LNCaP clone FGC (cell line): ENCODE data around the gene NUDT13.

Experiments used
- DNase-seq: peaks from one replicate; pipeline ENCODE4 v3.0.0-alpha.2; 2011; ENCODE audit warnings: low read depth
- H3K4me3 ChIP-seq: 2 replicates; pipeline ENCODE4 v1.5.1; 2011; ENCODE audit warnings: mild to moderate bottlenecking, low read depth, low read length, control low read depth
- TF ChIP-seq, protein P1 (sequence below): IDR thresholded peaks from 2 replicates; pipeline ENCODE4 v1.5.1; 2012; ENCODE audit warnings: mild to moderate bottlenecking; ENCODE audit not compliant: control insufficient read depth, insufficient read depth; ENCODE audit errors: extremely low read depth

The NUDT13 gene

GRCh38 chr10:73110345-73110849, at the start of gene NUDT13:
NUDT13 (plus strand) TSS chr10:73110455; CDS start chr10:73114366, 3,911 bp downstream.
- DNase-seq = no peak

DNA sequence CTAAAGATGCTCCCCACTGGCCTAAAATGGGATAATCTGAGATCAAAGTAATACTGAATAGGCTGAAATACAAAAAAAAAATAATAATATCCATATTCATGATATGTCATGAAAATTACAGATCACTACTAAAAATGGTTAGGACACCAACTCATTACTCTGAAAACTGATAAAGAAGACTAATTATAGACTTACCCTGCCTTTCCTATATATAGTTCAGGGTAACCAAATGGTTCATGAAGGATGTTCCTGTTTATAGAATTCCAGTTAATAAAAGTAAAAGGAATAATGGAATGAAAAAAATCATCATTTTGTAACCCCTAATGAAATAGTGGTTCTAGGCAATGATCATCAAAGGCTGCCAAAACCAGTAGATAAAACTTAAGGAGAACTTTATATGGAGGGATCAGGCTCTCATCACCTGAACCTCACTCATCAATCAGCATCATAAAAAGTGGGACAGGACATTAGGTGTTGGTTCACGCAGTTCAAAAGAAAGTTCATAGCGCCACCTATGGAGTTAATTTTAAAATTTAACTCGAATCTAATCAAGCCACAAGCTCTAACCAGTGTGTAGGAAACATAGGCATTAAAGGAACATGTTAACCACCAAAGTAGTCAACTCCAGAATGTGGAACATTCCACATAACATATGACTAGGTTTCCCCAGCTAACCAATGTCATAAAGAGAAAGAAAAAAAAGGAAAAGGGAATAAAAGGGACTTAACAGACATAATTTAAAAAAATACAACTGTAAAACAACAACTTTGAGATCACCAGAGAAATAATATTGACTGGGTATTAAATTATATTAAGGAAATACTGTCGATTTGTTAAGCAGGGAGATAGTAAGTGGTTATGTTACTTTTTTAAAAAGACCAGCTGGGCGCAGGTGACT, 49.3 kb upstream of the NUDT13 start:
- TF ChIP-seq, protein P1, sequence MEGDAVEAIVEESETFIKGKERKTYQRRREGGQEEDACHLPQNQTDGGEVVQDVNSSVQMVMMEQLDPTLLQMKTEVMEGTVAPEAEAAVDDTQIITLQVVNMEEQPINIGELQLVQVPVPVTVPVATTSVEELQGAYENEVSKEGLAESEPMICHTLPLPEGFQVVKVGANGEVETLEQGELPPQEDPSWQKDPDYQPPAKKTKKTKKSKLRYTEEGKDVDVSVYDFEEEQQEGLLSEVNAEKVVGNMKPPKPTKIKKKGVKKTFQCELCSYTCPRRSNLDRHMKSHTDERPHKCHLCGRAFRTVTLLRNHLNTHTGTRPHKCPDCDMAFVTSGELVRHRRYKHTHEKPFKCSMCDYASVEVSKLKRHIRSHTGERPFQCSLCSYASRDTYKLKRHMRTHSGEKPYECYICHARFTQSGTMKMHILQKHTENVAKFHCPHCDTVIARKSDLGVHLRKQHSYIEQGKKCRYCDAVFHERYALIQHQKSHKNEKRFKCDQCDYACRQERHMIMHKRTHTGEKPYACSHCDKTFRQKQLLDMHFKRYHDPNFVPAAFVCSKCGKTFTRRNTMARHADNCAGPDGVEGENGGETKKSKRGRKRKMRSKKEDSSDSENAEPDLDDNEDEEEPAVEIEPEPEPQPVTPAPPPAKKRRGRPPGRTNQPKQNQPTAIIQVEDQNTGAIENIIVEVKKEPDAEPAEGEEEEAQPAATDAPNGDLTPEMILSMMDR = peak; percentile 36
- DNase-seq = no peak
- no peak overlapping the region for H3K4me3 ChIP-seq

More at GRCh38 chr10:73110345-73110849, at the start of gene NUDT13:
- H3K4me3 ChIP-seq = peak within 1 kb of the TSS; percentile 63
- TF ChIP-seq, protein P1 = no peak

DNA sequence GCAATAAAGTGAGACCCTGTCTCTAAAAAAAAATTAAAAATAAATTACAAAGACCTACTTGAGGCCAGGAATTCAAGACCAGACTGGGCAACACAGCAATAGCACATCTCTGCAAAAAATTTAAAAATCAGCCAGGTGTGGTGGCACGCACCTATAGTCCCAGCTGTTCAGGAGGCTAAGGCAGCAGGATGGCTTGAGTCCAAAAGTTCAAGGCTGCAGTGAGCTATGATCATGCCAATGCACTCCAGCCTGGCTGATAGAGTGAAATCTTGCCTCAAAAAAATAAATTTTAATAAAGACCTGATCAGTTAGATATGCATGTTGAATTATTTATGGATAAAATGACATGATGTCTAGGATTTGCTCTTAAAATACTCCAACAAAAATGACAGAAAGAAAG, 48.5 kb upstream of the NUDT13 start:
- H3K4me3 ChIP-seq = no peak overlapping the region
- DNase-seq = no peak
- TF ChIP-seq, protein P1 = no peak

- TF ChIP-seq, protein P1 = no peak
- no peak overlapping the region for H3K4me3 ChIP-seq
- DNase-seq = no peak
These were observed 44.8 kb upstream of the NUDT13 start for GRCh38 chr10:73065441-73065840.

DNA sequence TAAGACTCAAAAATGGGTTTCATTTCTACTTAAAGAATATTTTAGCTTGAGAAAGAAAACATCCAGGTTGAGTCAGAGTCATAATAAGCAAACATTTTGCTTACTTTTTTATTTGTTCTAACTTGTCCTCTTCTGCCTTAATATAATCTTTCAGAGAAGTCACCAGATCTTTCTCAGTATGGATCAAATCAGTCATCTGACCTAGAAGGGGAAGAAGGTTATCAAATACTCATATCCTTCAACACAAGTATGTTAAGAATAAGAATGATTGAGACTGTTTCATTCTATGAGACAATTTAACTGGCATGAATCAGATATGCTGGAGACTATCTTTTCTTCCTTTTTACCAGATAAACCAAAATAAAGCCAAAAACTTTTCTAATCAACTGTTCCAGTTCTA, 36.6 kb upstream of the NUDT13 start:
- no peak overlapping the region for H3K4me3 ChIP-seq
- TF ChIP-seq, protein P1 = no peak
- DNase-seq = no peak

GRCh38 chr10:73075829-73076228, 34.4 kb upstream of the NUDT13 start:
- TF ChIP-seq, protein P1 = no peak
- no peak for DNase-seq

More at GRCh38 chr10:73075829-73076228, 34.4 kb upstream of the NUDT13 start:
- no peak overlapping the region for H3K4me3 ChIP-seq
